Myometrial cell (primary cell): ENCODE data around the gene MCCD1. TPM values are rescaled to one million over a fixed set of nuclear protein-coding genes. Genes with fewer than 3 reads are reported as not detected.

ENCODE experiments used
- total RNA-seq: library from RNA; depleted of rRNA; stranded (reverse); fragments of >200 nt; gene quantifications from 2 replicates; pipeline ENCODE4 v1.2.3, GENCODE V29; 2015

Gene MCCD1
- not detected in 2 replicates for total RNA-seq

GRCh38 chr6:31528821-31529328 lies at the start of gene MCCD1:
Gene MCCD1, plus strand, starts transcription at chr6:31528962. Its CDS starts 53 bp downstream, at chr6:31529015.

GRCh38 chr6:31497531-31498476 lies 31.0 kb upstream of the MCCD1 start, which contains the start of gene MICB:
Gene MICB, plus strand, starts transcription at chr6:31498145. Its CDS starts 49 bp downstream, at chr6:31498194.

GRCh38 chr6:31541658-31542521 lies 13.1 kb downstream of the MCCD1 start, which contains the start of gene DDX39B:
Gene DDX39B, minus strand, starts transcription at chr6:31542003. Its CDS starts 1,471 bp downstream, at chr6:31540532.

GRCh38 chr6:31546339-31546957 lies 17.7 kb downstream of the MCCD1 start, which contains the start of gene ATP6V1G2:
Gene ATP6V1G2, minus strand, starts transcription at chr6:31546608. Its CDS starts 49 bp downstream, at chr6:31546559.

GRCh38 chr6:31546958-31547726 lies 18.4 kb downstream of the MCCD1 start, which contains the start of gene NFKBIL1:
Gene NFKBIL1, plus strand, starts transcription at chr6:31547608. Its CDS starts 87 bp downstream, at chr6:31547695.

GRCh38 chr6:31572041-31572911 lies 43.5 kb downstream of the MCCD1 start, which contains the start of gene LTA:
Gene LTA, plus strand, starts transcription at chr6:31572289. Its CDS starts 454 bp downstream, at chr6:31572743.

GRCh38 chr6:31575335-31575901 lies 46.7 kb downstream of the MCCD1 start, which contains the start of gene TNF:
Gene TNF, plus strand, starts transcription at chr6:31575565. Its CDS starts 177 bp downstream, at chr6:31575742.

Other genes with a start within 250 kb of the MCCD1 start
- gene HLA-B, start 171.8 kb upstream of the MCCD1 start, total RNA-seq: 276 and 296 TPM in 2 replicates
- gene MICA, start 125.4 kb upstream of the MCCD1 start, total RNA-seq: 104 and 132 TPM in 2 replicates
- 25.7 and 26.2 TPM in 2 replicates for gene MICB, start 30.8 kb upstream of the MCCD1 start, total RNA-seq
- 564 and 622 TPM in 2 replicates for gene DDX39B, start 13.0 kb downstream of the MCCD1 start, total RNA-seq
- 0.18 and 0.58 TPM in 2 replicates for gene ATP6V1G2, start 17.6 kb downstream of the MCCD1 start, total RNA-seq
- gene NFKBIL1, start 18.6 kb downstream of the MCCD1 start, total RNA-seq: 22.0 and 28.5 TPM in 2 replicates
- not detected in 2 replicates for gene LTA, start 43.3 kb downstream of the MCCD1 start, total RNA-seq
- gene TNF, start 46.6 kb downstream of the MCCD1 start, total RNA-seq: not detected in 2 replicates
- not detected in 2 replicates for gene LTB, start 53.5 kb downstream of the MCCD1 start, total RNA-seq
- gene LST1, start 57.3 kb downstream of the MCCD1 start, total RNA-seq: not detected in 2 replicates
- gene NCR3, start 64.0 kb downstream of the MCCD1 start, total RNA-seq: not detected in 2 replicates
- not detected in 2 replicates for gene AIF1, start 86.3 kb downstream of the MCCD1 start, total RNA-seq
- 77.8 and 81.9 TPM in 2 replicates for gene PRRC2A, start 91.8 kb downstream of the MCCD1 start, total RNA-seq
- 241 and 292 TPM in 2 replicates for gene BAG6, start 123.7 kb downstream of the MCCD1 start, total RNA-seq
- gene APOM, start 126.9 kb downstream of the MCCD1 start, total RNA-seq: 1.4 and 1.7 TPM in 2 replicates
- 17.0 and 20.9 TPM in 2 replicates for gene C6orf47, start 131.8 kb downstream of the MCCD1 start, total RNA-seq
- gene GPANK1, start 136.0 kb downstream of the MCCD1 start, total RNA-seq: 12.4 and 16.1 TPM in 2 replicates
- 281 and 300 TPM in 2 replicates for gene CSNK2B, start 137.1 kb downstream of the MCCD1 start, total RNA-seq
- 0.58 and 2.7 TPM in 2 replicates for gene LY6G5B, start 141.0 kb downstream of the MCCD1 start, total RNA-seq
- 0.29 and 1.1 TPM in 2 replicates for gene LY6G5C, start 152.1 kb downstream of the MCCD1 start, total RNA-seq
- gene ABHD16A, start 174.4 kb downstream of the MCCD1 start, total RNA-seq: 41.6 and 52.5 TPM in 2 replicates
- not detected in 2 replicates for gene LY6G6F, start 177.9 kb downstream of the MCCD1 start, total RNA-seq
- not detected in 2 replicates for gene LY6G6D, start 186.4 kb downstream of the MCCD1 start, total RNA-seq
- gene LY6G6C, start 192.8 kb downstream of the MCCD1 start, total RNA-seq: not detected in 2 replicates
- gene MPIG6B, start 194.4 kb downstream of the MCCD1 start, total RNA-seq: not detected in 2 replicates
- 63.1 and 65.7 TPM in 2 replicates for gene DDAH2, start 200.3 kb downstream of the MCCD1 start, total RNA-seq
- gene CLIC1, start 207.6 kb downstream of the MCCD1 start, total RNA-seq: 1,096 and 1,127 TPM in 2 replicates
- gene MSH5, start 211.0 kb downstream of the MCCD1 start, total RNA-seq: 7.8 and 16.7 TPM in 2 replicates
- gene SAPCD1, start 233.7 kb downstream of the MCCD1 start, total RNA-seq: 1.8 and 2.3 TPM in 2 replicates
- under 0.01 TPM in 1 of 2 replicates, not detected in the other for gene VWA7, start 248.4 kb downstream of the MCCD1 start, total RNA-seq